ENCODE measurements around the gene ZCCHC24. TPM values are rescaled to one million over a fixed set of nuclear protein-coding genes. Genes with fewer than 3 reads are reported as not detected.

The ZCCHC24 gene
- total and polyA plus RNA-seq, 2 of the 8 experiments (the other 6 are each of a cell fraction or from before 2014, with no cell fraction given) = 3.9 to 6.9 TPM

- TF ChIP-seq POLR2AphosphoS5 (IDR thresholded peaks at IDR 0.05; ENCODE audit: low read depth, low read length) = no peak
- TF ChIP-seq RXRA (IDR thresholded peaks at IDR 0.05; ENCODE audit: insufficient read depth, low read depth, low read length) = no peak
- TF ChIP-seq SRF (IDR thresholded peaks at IDR 0.05; ENCODE audit: low read depth, low read length) = no peak
- TF ChIP-seq SP2 (IDR thresholded peaks at IDR 0.05; ENCODE audit: low read length) = no peak
- no peak for TF ChIP-seq PHF8 (conservative IDR thresholded peaks at IDR 0.05; ENCODE audit: low read depth, low read length)
- TF ChIP-seq CHD2 (IDR thresholded peaks at IDR 0.05; ENCODE audit: low read length) = no peak
Measured at GRCh38 chr10:79492839-79493238, 47.4 kb upstream of the ZCCHC24 start (continued).
